GM10847 (cell line): ENCODE data around the gene OGG1.

Source experiments
- POLR2A ChIP-seq: IDR thresholded peaks from 2 replicates; pipeline ENCODE4 v1.6.1; 2011; ENCODE audit not compliant: insufficient read length; ENCODE audit errors: extremely low read depth

Gene OGG1

DNA sequence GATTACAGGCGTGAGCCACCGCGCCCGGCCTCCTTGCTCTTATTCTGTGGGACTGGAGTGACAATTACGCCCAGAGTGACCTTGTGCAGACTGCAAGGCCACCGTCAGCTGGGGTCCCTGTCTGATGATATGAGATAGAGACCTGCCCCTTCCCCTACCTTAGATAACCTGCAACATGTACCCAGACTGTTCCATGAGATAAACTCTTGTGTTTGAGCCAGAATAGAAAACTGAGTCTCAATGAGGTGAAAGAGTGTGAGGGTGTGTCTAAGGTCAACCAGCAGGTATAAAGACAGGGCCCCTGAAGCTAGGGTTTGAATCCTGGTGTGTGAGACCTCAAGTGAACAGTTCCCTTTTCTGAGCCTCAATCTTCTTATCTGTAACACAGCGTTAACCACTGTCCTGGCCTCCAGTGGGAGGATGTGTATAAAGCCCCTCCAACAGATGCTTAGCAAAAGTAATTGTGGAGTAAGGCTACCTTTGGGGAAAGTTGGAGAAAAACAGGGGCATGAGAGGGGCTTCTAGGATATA, 36.5 kb downstream of the OGG1 start:
- no peak for TF ChIP-seq POLR2A

DNA sequence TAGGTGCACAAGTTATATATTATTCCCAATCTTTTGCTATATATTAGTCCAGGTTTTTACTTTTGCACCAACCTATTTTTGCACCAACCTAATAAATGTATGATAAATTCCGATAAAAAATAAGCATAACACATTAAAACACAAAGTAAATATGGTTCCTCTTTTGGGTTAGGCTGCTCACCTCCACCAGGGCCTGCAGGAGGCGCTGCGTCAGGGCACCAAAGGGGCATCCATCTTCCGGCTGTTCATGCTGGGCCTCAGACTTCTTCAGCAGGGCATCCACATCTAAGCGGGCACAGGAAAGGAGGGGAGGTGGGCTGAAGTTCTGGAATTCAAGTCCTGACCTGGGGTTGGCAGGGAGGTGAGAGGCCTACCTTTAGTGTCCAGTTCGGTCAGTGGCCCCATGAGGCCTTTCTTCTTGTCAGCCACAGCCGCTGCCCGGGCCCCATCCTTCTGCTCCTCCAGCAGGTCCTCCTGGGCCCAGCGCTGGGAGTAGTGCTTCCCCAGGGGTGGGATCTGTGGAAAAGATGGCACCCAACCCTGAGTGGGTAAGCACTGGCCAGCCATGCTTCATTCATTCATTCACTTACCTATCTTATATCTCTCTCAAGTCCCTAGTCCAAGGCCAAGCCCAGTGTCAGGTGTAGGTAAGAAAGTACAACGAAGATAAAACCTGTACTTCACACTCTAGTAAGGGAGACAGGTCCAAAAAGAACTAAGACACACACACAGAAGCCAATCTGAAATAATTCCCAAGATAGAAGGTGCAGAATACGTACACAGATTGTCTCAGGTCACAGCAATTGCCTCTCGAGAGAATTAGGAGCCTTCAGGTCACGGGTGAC, 37.3 kb downstream of the OGG1 start:
- no peak for TF ChIP-seq POLR2A

DNA sequence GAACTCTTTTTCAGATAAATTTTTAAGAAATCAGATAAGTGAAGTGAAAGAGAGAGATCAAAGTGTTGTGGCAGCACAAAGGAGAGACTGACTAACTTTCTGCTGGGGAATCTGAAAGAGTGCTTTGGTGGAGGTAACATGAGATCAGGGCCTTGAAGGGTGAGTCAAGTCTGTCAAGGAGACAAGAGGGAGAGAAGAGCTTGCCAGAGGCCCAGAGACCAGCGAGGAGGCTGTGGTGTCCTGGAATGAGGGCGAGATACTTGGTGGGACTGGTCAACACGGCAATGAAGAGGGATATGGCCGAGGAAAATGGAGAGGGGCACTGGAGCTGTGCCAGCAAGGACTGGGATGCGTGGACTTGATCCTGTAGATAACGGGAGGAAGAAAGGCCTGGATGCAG, 38.0 kb downstream of the OGG1 start:
- no peak for TF ChIP-seq POLR2A

DNA sequence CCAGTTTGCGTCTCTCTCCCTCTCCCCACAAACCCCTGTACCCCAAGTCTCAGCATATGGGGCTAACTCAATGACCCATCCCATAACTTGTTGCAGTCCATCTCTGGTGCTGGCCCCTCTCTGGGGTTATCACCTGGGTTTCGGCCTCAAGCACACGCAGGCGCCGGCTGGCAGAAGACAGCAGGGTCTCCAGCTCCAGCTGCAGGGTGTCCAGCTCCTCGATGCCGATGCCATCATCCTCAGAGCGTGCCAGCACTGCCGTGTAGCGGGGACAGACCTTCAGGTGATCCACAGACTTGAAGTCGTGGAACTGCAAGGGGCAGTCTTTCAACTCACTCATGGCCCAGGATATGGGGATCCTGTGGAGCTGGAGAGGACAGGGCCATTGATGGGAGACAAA, 41.4 kb downstream of the OGG1 start:
- no peak for TF ChIP-seq POLR2A

DNA sequence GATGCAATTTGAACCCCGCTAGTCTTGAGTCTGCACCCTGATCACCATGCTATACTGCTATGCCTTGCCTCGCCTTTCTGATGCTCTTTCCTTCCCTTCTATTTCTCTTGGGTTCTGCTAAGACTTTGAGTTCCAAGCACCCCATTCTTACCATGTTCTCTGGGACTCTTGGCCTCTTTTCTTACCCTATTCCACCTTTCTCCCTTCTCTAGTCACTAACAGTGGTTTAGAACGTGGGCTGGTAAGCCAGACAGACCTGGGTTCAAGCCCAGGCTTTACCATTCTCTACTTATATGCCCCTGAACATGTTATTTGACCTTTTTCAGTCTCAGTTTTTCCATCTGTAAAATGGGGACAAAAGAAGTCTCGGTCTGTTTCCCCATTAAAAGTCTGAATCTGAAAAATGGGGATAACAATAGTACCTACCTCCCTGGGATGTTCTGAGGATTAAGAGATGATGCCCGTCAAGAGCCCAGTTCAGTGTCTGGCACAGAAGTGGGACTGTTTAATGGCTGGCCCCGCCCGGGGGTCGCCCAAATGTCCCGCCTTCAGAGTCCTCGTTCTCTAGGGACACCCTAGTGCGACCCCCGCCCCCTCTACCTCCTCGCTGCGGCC, 42.1 kb downstream of the OGG1 start:
- TF ChIP-seq POLR2A, result no peak

- TF ChIP-seq POLR2A, result peak; percentile 83
These were observed 42.8 kb downstream of the OGG1 start, which contains the start of the genes ARPC4 and TADA3 for GRCh38 chr3:9792405-9793160. Gene ARPC4 (plus strand): TSS chr3:9793082. CDS start chr3:9793122, 40 bp downstream. Gene TADA3 (minus strand): TSS chr3:9792473. CDS start chr3:9791466, 1,007 bp downstream.

GRCh38 chr3:9793161-9793781, 43.5 kb downstream of the OGG1 start:
- TF ChIP-seq POLR2A, result no peak

- TF ChIP-seq POLR2A, result no peak
These were observed 44.6 kb downstream of the OGG1 start for GRCh38 chr3:9794400-9794799.

DNA sequence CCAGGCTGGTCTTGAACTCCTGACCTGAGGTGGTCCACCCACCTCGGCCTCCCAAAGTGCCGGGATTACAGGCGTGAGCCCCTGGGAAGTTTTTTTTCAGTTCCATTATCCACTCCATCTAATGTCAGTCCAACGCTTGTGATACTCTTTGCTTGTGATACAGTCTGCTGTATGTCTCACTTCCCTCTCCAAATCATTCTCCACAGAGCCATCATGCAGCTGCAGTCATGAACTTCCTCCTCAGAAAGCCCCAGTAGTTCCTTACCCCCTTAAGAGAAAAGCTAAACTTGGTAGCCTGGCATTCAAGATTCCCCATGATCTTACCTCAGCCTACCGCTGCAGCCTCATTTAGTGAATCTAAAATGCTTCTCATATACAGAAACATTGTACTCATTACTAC, 45.5 kb downstream of the OGG1 start:
- TF ChIP-seq POLR2A, result no peak

DNA sequence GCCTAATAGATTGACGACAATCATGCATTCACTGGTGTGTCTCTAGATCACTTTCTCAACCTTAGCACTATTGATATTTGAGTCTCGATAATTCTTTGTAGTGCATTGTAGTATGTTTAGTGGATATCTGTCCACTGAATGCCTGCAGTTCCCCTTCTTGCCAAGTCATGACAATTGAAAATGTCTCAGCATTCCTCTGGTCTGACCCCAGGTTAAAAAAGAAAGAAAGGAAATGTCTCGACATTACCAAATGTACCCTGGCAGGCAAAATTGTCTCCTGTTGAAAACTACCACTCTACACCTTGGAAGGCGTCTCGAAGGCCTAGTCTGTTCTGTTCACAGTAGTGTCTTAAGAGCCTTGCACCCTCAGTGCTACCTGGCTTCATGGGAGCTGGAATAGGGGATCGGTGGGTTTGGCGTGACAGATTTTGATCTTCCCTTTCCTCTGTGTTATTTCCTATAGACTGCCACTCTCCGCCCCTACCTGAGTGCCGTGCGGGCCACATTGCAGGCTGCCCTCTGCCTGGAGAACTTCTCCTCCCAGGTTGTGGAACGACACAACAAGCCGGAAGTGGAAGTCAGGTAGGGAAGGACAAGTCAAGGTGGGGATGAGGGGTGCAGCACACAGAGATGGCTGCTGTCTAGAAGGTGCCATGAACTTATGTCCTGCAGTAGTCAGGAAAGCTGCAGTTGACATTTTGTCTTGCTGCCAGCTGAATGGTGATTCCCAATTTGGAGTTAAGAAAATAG, 47.6 kb downstream of the OGG1 start:
- TF ChIP-seq POLR2A, result no peak

GRCh38 chr3:9800529-9800928, 50.8 kb downstream of the OGG1 start:
- TF ChIP-seq POLR2A, result no peak

DNA sequence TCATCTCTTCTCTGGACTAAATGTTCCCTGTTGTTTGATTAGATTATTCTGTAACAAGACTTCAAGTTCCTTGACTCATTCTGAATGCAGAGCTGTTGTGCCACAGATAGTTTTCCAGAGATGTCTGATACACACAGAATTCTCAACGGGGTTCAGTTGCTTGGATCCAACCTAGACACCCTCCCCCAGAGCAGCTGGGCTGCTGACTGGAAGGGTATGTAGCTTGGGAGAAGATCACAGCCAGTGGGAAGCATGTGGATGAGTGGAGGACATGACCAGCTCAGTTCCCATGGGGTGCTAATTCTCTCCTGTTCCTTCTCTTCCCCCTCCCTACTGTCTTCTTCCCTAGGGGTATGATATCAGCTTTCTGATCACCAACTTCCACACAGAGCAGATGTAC, 53.7 kb downstream of the OGG1 start:
- TF ChIP-seq POLR2A, result no peak

GRCh38 chr3:9804996-9805395, 55.2 kb downstream of the OGG1 start:
- no peak for TF ChIP-seq POLR2A

GRCh38 chr3:9806137-9806536, 56.4 kb downstream of the OGG1 start:
- TF ChIP-seq POLR2A, result no peak
